OCI-LY1 (cell line): Measurements from ENCODE around the gene C17orf58.

Source experiments
- H2AFZ ChIP-seq: fragments of 200-600 bp; sonication (generic), shearing (Covaris generic); 2 replicates; pipeline ENCODE4 v1.6.0; 2014; ENCODE audit warnings: antibody characterized with exemption, mild to moderate bottlenecking, low read length
- H3F3A ChIP-seq: fragments of 200-600 bp; sonication (generic), shearing (Covaris generic); 2 replicates; pipeline ENCODE4 v1.6.0; 2014; ENCODE audit warnings: mild to moderate bottlenecking, antibody characterized with exemption, low read length, moderate library complexity; ENCODE audit not compliant: insufficient read depth
- H3K27ac ChIP-seq: fragments of 200-600 bp; sonication (generic); 2 replicates; pipeline ENCODE4 v1.5.1; 2014; ENCODE audit warnings: low read length, mixed run types, mild to moderate bottlenecking, low read depth; ENCODE audit not compliant: poor library complexity, severe bottlenecking
- H3K27me3 ChIP-seq: fragments of 200-600 bp; sonication (generic); 2 replicates; pipeline ENCODE4 v1.6.0; 2014; ENCODE audit warnings: antibody characterized with exemption, mild to moderate bottlenecking, low read length, moderate library complexity; ENCODE audit not compliant: insufficient read depth
- H3K36me3 ChIP-seq: fragments of 200-600 bp; sonication (generic); 2 replicates; pipeline ENCODE4 v1.6.1; 2014; ENCODE audit warnings: mild to moderate bottlenecking, antibody characterized with exemption, low read length, moderate library complexity, mixed read lengths; ENCODE audit not compliant: insufficient read depth
- H3K4me1 ChIP-seq: fragments of 200-600 bp; sonication (generic); 2 replicates; pipeline ENCODE4 v1.5.1; 2014; ENCODE audit warnings: mild to moderate bottlenecking, low read length, moderate library complexity; ENCODE audit not compliant: insufficient read depth, severe bottlenecking
- H3K4me2 ChIP-seq: fragments of 200-600 bp; sonication (generic), shearing (Covaris generic); 2 replicates; pipeline ENCODE4 v1.6.1; 2014; ENCODE audit warnings: low read length
- H3K4me3 ChIP-seq: fragments of 200-600 bp; sonication (generic); 2 replicates; pipeline ENCODE4 v1.5.1; 2014; ENCODE audit warnings: low read length, low read depth, mild to moderate bottlenecking, mixed read lengths; ENCODE audit not compliant: poor library complexity, severe bottlenecking
- H3K79me2 ChIP-seq: fragments of 200-600 bp; shearing (Covaris generic); 2 replicates; pipeline ENCODE4 v1.6.1; 2016; ENCODE audit warnings: mixed run types, low read length, mixed read lengths; ENCODE audit not compliant: insufficient read depth
- H3K9ac ChIP-seq: fragments of 200-600 bp; sonication (generic), shearing (Covaris generic); 2 replicates; pipeline ENCODE4 v1.6.1; 2014; ENCODE audit warnings: mild to moderate bottlenecking, low read length, mixed read lengths
- H3K9me2 ChIP-seq: fragments of 200-600 bp; sonication (generic), shearing (Covaris generic); 2 replicates; pipeline ENCODE4 v1.6.1; 2014; ENCODE audit warnings: low read depth, mild to moderate bottlenecking, low read length, mixed read lengths
- H3K9me3 ChIP-seq: fragments of 200-600 bp; shearing (Covaris generic); 2 replicates; pipeline ENCODE4 v1.6.1; 2014; ENCODE audit warnings: low read length, mixed read lengths
- H4K20me1 ChIP-seq: fragments of 200-600 bp; sonication (generic), shearing (Covaris generic); 2 replicates; pipeline ENCODE4 v1.6.0; 2016; ENCODE audit warnings: mild to moderate bottlenecking, low read length; ENCODE audit not compliant: insufficient read depth
- EZH2 ChIP-seq: fragments of 200-600 bp; sonication (generic), shearing (Covaris generic); IDR thresholded peaks from 2 replicates; pipeline ENCODE4 v1.8.0; 2017; ENCODE audit warnings: borderline replicate concordance, mixed run types, mild to moderate bottlenecking, antibody characterized with exemption, low read length, moderate library complexity, mixed read lengths
- TF ChIP-seq, protein P1 (sequence below): fragments of 200-600 bp; sonication (generic), shearing (Covaris generic); IDR thresholded peaks from 2 replicates; pipeline ENCODE4 v1.5.1; 2017; ENCODE audit warnings: mild to moderate bottlenecking, antibody characterized with exemption, low read length, moderate library complexity, mixed read lengths

The C17orf58 gene

DNA sequence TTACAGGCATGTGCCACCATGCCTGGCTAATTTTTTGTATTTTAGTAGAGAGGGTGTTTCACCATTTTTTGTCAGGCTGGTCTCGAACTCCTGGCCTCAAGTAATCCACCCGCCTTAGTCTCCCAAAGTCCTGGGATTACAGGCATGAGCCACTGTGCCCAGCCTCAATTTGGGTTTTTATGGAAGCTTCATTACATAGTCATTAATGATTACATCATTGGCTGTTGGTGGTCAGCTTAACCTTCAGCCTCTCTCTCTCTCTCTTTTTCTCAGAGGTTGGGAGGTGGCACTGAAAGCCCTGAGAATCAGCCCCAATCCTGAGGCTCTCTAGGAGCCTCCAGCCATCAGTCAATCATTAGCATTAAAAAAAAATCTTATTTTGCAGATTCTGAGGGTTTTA is 45.3 kb downstream of the C17orf58 start:
- H2AFZ ChIP-seq = no peak overlapping the region
- TF ChIP-seq, protein P1, sequence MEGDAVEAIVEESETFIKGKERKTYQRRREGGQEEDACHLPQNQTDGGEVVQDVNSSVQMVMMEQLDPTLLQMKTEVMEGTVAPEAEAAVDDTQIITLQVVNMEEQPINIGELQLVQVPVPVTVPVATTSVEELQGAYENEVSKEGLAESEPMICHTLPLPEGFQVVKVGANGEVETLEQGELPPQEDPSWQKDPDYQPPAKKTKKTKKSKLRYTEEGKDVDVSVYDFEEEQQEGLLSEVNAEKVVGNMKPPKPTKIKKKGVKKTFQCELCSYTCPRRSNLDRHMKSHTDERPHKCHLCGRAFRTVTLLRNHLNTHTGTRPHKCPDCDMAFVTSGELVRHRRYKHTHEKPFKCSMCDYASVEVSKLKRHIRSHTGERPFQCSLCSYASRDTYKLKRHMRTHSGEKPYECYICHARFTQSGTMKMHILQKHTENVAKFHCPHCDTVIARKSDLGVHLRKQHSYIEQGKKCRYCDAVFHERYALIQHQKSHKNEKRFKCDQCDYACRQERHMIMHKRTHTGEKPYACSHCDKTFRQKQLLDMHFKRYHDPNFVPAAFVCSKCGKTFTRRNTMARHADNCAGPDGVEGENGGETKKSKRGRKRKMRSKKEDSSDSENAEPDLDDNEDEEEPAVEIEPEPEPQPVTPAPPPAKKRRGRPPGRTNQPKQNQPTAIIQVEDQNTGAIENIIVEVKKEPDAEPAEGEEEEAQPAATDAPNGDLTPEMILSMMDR = no peak

DNA sequence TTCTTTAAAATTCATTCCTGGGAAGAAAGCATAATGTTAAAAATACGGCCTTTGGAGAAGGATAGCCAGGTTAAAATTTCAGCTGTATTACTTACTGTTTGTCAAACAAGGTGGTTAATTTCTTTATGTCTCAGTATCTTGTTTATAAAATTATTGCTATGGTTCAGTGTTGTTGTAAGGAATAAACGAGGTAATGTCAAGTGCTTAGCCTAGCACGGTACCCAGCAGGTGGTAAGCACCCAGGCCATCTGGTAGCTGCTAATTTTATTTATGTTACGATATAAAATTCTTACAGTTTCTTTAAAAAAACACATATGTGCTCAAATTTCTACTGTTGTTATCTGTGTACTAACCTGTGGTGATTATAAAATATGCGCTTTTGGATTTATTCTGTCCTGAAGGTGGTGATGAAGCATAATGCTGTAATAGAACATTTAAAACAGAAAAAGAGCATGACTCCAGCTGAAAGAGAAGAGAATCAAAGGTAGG is 48.9 kb downstream of the C17orf58 start:
- H3K9me3 ChIP-seq = no peaks in the 10 kb centered on the region
- no peaks in the 10 kb centered on the region for H4K20me1 ChIP-seq
- no peaks in the 10 kb centered on the region for H3K79me2 ChIP-seq
- TF ChIP-seq EZH2 = no peak
- TF ChIP-seq, protein P1 = no peak
- no peak overlapping the region for H3K27ac ChIP-seq
- no peaks in the 10 kb centered on the region for H3K4me1 ChIP-seq
- H3K36me3 ChIP-seq = peaks cover 95% of the 10 kb centered on the region
- no peak overlapping the region for H3K4me2 ChIP-seq
- H2AFZ ChIP-seq = no peak overlapping the region
- H3K9ac ChIP-seq = no peak overlapping the region
- H3K27me3 ChIP-seq = no peaks in the 10 kb centered on the region
- no peaks in the 10 kb centered on the region for H3F3A ChIP-seq
- no peaks in the 10 kb centered on the region for H3K9me2 ChIP-seq
- H3K4me3 ChIP-seq = no peak overlapping the region

More for the DNA sequence above, 45.3 kb downstream of the C17orf58 start:
- Histone ChIP-seq H3K4me1 (no peaks in the 10 kb centered on the region), H3K36me3 (peaks cover 84% of the 10 kb centered on the region), H3K9me2 (no peaks in the 10 kb centered on the region), H3K27ac (no peak overlapping the region), H3K4me2 (no peak overlapping the region), H3K79me2 (no peaks in the 10 kb centered on the region), H3K9ac (no peak overlapping the region), H3K27me3 (no peaks in the 10 kb centered on the region), H3F3A (no peaks in the 10 kb centered on the region), H3K4me3 (no peak overlapping the region), H4K20me1 (no peaks in the 10 kb centered on the region), H3K9me3 (no peaks in the 10 kb centered on the region)

DNA sequence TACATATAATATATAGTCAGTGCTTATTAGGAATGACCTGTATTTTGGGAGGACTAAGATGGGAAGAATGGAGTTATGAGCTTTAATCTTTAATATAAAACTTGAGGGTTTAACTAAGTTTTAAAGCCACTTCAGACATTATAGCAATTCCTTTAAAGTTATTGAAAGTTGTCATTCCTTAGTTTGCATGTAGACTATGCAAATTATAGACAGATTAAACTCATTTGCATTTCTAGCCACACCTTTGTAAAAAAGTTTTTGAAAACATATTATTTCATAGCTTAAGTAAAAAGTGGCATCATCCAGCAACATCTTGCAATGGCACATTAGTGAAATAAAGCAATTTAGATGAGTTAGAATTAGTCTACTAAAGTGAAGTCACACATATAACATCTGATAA is 49.8 kb downstream of the C17orf58 start:
- no peaks in the 10 kb centered on the region for H3K9me3 ChIP-seq
- peaks cover 96% of the 10 kb centered on the region for H3K36me3 ChIP-seq
- no peak for TF ChIP-seq EZH2
- TF ChIP-seq, protein P1 = no peak
- no peaks in the 10 kb centered on the region for H3F3A ChIP-seq
- H3K79me2 ChIP-seq = no peaks in the 10 kb centered on the region
- no peaks in the 10 kb centered on the region for H4K20me1 ChIP-seq
- H3K4me3 ChIP-seq = no peak overlapping the region
- H3K27ac ChIP-seq = no peak overlapping the region
- no peaks in the 10 kb centered on the region for H3K9me2 ChIP-seq
- H2AFZ ChIP-seq = no peak overlapping the region
- H3K4me2 ChIP-seq = no peak overlapping the region
- H3K9ac ChIP-seq = no peak overlapping the region
- no peaks in the 10 kb centered on the region for H3K27me3 ChIP-seq
- no peaks in the 10 kb centered on the region for H3K4me1 ChIP-seq
